GM19395 (cell line): Measurements from ENCODE around the gene ZNF146.
"Not testable (repeated sequence)": the region's sequence is repeated elsewhere in the genome, so short reads cannot be mapped to it uniquely, and the experiment has no call there.

Experiments
- ATAC-seq: cut with Tn5 transposase; IDR thresholded peaks from one replicate; pipeline ENCODE4 v1.9.1; 2021; ENCODE audit warnings: mild to moderate bottlenecking, moderate library complexity; ENCODE audit not compliant: unreplicated experiment

ZNF146 gene

GRCh38 chr19:36269295-36269694, 54.4 kb downstream of the ZNF146 start:
- ATAC-seq: not testable (repeated sequence)
